ENCODE measurements around the gene PTCH2.

The PTCH2 gene

DNA sequence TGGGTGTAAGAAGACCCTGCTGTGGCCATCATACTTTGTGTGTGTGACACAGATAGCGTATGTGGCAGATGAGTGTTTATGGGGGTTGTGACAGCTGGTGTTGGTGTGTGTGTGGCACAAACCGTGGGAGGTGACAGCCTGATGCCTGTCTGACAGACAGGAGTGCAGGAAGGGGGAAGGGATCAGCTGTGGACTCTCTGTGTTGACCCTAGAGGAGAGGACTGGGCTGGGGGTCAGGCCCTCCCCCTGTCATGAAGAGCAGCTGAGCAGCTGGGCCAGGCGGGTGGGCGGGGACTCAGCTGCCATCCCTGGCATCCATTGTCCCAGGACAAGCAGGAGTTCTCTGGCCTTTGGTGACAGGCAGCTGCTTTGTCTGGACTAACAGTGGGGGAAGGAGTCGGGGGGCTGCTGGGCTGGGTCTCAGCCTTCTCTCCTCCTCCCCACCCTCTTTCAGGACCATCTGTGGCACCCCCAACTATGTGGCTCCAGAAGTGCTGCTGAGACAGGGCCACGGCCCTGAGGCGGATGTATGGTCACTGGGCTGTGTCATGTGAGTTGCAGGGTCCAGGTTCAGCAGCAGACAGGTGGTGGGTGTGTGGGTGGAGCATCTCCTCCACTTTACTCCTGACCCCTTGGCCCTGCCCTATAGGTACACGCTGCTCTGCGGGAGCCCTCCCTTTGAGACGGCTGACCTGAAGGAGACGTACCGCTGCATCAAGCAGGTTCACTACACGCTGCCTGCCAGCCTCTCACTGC is 40.6 kb downstream of the PTCH2 start (continued):
- TF ChIP-seq EGR2 (tag by site-specific recombination; IDR thresholded peaks at IDR 0.05; ENCODE audit: low read depth) (peak; percentile 69; the same call in 1 of the 2 replicates), ZNF777 (tag by site-specific recombination; IDR thresholded peaks at IDR 0.05; ENCODE audit: borderline replicate concordance) (no peak), MYNN (tag by site-specific recombination; IDR thresholded peaks at IDR 0.05; ENCODE audit: borderline replicate concordance) (no peak)
- TF ChIP-seq, protein P1, sequence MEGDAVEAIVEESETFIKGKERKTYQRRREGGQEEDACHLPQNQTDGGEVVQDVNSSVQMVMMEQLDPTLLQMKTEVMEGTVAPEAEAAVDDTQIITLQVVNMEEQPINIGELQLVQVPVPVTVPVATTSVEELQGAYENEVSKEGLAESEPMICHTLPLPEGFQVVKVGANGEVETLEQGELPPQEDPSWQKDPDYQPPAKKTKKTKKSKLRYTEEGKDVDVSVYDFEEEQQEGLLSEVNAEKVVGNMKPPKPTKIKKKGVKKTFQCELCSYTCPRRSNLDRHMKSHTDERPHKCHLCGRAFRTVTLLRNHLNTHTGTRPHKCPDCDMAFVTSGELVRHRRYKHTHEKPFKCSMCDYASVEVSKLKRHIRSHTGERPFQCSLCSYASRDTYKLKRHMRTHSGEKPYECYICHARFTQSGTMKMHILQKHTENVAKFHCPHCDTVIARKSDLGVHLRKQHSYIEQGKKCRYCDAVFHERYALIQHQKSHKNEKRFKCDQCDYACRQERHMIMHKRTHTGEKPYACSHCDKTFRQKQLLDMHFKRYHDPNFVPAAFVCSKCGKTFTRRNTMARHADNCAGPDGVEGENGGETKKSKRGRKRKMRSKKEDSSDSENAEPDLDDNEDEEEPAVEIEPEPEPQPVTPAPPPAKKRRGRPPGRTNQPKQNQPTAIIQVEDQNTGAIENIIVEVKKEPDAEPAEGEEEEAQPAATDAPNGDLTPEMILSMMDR (tag by site-specific recombination; IDR thresholded peaks at IDR 0.05): no peak
- TF ChIP-seq, protein P2, sequence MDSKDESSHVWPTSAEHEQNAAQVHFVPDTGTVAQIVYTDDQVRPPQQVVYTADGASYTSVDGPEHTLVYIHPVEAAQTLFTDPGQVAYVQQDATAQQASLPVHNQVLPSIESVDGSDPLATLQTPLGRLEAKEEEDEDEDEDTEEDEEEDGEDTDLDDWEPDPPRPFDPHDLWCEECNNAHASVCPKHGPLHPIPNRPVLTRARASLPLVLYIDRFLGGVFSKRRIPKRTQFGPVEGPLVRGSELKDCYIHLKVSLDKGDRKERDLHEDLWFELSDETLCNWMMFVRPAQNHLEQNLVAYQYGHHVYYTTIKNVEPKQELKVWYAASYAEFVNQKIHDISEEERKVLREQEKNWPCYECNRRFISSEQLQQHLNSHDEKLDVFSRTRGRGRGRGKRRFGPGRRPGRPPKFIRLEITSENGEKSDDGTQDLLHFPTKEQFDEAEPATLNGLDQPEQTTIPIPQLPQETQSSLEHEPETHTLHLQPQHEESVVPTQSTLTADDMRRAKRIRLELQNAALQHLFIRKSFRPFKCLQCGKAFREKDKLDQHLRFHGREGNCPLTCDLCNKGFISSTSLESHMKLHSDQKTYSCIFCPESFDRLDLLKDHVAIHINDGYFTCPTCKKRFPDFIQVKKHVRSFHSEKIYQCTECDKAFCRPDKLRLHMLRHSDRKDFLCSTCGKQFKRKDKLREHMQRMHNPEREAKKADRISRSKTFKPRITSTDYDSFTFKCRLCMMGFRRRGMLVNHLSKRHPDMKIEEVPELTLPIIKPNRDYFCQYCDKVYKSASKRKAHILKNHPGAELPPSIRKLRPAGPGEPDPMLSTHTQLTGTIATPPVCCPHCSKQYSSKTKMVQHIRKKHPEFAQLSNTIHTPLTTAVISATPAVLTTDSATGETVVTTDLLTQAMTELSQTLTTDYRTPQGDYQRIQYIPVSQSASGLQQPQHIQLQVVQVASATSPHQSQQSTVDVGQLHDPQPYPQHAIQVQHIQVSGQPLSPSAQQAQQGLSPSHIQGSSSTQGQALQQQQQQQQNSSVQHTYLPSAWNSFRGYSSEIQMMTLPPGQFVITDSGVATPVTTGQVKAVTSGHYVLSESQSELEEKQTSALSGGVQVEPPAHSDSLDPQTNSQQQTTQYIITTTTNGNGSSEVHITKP (tag by site-specific recombination; IDR thresholded peaks at IDR 0.05): no peak

DNA sequence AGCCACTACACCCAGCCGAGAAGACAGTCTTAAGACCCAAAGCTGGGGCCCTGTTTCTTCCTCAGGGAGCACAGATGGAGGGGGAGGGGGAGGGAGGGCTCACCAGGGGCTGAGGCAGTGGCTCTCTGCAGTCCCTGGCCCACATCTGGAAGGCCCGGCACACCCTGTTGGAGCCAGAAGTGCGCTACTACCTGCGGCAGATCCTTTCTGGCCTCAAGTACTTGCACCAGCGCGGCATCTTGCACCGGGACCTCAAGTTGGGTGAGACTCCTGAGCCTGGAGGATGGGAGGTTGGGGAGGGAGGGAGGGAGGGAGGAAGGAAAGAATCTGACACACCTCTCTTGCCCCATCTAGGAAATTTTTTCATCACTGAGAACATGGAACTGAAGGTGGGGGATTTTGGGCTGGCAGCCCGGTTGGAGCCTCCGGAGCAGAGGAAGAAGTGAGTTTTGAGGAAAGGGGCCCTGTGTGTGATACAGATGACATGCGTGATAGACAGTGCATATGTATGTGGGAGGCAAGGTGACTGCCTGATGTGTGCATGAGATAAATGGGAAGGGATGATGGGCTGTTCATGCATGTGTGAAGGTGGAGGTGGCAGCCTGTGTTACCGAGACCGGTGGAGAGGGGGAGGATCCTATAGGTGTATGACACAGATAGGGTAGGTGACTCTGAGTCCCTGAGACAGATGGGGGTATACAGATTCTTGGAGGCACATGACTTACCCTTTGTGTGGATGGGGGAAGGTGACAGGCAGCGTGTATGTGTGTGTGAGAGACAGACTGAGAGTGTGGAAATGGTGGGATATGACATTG is 41.4 kb downstream of the PTCH2 start:
- Histone ChIP-seq H3K27ac (ENCODE audit: extremely low read depth, low read depth, low read length) (no peak overlapping the region), H3K36me3 (ENCODE audit: control insufficient read depth in 2 of 2, insufficient read depth in 1 of 2, low read length in 2 of 2) (peaks cover 0 to 48% of the 10 kb centered on the region in 2 experiments; a peak in 1 of 3 replicates)
- POLR2A ChIA-PET: interaction anchor here (0.6 to 4.3 kb wide), 7 partner anchors 16 to 203 kb away, joined by 3 to 62 read pairs (median 5); partner anchors contain the start of gene RPS8

DNA sequence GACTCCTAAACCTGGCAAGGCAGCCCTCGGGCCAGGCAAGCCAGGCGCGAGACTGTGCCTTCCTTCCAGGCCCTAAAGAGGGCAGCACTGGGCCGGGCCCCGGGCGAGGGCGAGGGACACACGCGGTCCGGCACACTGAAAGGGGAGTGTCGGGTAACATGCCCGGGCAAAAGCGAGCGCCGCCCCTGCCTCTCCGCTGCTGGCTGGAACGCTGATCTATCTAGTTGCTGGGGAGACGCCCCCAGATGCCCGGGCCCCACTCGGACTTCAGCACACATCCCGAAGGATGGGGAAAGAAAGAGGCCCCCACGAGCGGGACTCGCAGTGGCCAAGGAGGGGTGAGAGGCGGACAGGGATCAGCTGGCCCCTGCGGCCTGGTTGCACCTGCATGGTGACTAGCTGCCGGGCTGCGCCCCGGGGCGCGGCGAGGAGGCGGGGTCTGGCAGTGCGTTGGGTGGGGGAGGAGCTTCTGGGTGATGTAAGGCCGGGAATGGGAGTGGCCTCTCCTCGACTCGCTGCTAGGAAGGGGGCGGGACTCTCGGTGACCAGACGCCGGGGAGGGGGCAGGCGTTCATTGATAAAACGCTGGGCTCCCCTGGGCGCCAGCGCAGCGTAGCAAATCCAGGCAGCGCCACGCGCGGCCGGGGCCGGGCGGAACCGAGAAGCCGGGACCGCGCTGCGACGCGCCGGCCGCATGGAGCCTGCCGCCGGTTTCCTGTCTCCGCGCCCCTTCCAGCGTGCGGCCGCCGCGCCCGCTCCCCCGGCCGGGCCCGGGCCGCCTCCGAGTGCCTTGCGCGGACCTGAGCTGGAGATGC is 43.1 kb downstream of the PTCH2 start, which contains the start of gene PLK3:
Gene PLK3, plus strand, starts transcription at position 608 of the 815 bp plus-strand sequence. Its CDS starts 87 bp downstream, at position 695.
- peak within 1 kb of the TSS; percentile 70 for H3K4me3 ChIP-seq (ENCODE audit: low read depth, low read length)
- peak within 1 kb of the TSS; percentile 80 for H3K27ac ChIP-seq (ENCODE audit: extremely low read depth, low read depth, low read length)
- H3K4me1 ChIP-seq (ENCODE audit: control insufficient read depth, insufficient read depth, low read length): no peaks in the 10 kb centered on the region
- no peaks in the 10 kb centered on the region for H3K9me3 ChIP-seq (ENCODE audit: control insufficient read depth, insufficient read depth, low read depth, low read length)
- H3K36me3 ChIP-seq (ENCODE audit: control insufficient read depth in 2 of 2, insufficient read depth in 1 of 2, low read length in 2 of 2): peaks cover 0 to 31% of the 10 kb centered on the region in 2 experiments; a peak in 1 of 3 replicates
- POLR2A ChIA-PET: interaction anchor here (0.5 to 4.3 kb wide), 23 partner anchors 9 to 1778 kb away, joined by 3 to 62 read pairs (median 5); partner anchors contain the start of genes BTBD19, EIF2B3, HECTD3 and PTCH2
- CTCF ChIA-PET: interaction anchor here (0.6 to 4.2 kb wide), 14 partner anchors 9 to 500 kb away, joined by 3 to 28 read pairs (median 3); partner anchors contain the start of gene BTBD19
- peak; percentile 43; the same call in 1 of the 2 replicates for TF ChIP-seq TRIM28 (IDR thresholded peaks at IDR 0.05; ENCODE audit: borderline replicate concordance, low read length)
- no peak for TF ChIP-seq ZNF707 (tag by site-specific recombination; IDR thresholded peaks at IDR 0.05)
- TF ChIP-seq, protein P3, sequence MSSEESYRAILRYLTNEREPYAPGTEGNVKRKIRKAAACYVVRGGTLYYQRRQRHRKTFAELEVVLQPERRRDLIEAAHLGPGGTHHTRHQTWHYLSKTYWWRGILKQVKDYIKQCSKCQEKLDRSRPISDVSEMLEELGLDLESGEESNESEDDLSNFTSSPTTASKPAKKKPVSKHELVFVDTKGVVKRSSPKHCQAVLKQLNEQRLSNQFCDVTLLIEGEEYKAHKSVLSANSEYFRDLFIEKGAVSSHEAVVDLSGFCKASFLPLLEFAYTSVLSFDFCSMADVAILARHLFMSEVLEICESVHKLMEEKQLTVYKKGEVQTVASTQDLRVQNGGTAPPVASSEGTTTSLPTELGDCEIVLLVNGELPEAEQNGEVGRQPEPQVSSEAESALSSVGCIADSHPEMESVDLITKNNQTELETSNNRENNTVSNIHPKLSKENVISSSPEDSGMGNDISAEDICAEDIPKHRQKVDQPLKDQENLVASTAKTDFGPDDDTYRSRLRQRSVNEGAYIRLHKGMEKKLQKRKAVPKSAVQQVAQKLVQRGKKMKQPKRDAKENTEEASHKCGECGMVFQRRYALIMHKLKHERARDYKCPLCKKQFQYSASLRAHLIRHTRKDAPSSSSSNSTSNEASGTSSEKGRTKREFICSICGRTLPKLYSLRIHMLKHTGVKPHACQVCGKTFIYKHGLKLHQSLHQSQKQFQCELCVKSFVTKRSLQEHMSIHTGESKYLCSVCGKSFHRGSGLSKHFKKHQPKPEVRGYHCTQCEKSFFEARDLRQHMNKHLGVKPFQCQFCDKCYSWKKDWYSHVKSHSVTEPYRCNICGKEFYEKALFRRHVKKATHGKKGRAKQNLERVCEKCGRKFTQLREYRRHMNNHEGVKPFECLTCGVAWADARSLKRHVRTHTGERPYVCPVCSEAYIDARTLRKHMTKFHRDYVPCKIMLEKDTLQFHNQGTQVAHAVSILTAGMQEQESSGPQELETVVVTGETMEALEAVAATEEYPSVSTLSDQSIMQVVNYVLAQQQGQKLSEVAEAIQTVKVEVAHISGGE (tag by site-specific recombination; conservative IDR thresholded peaks at IDR 0.05; ENCODE audit: low read depth): peak; percentile 65
- TF ChIP-seq KLF7 (tag by site-specific recombination; IDR thresholded peaks at IDR 0.05; ENCODE audit: borderline replicate concordance): peak; percentile 95
- no peak; the same call in 1 of the 2 replicates for TF ChIP-seq ZNF221 (tag by site-specific recombination; IDR thresholded peaks at IDR 0.05; ENCODE audit: borderline replicate concordance)
- no peak for TF ChIP-seq ZNF274 (IDR thresholded peaks at IDR 0.05; ENCODE audit: low read length)
- no peak for TF ChIP-seq ZNF274 (tag by site-specific recombination; IDR thresholded peaks at IDR 0.05; ENCODE audit: borderline replicate concordance)
- no peak for TF ChIP-seq ZNF571 (tag by site-specific recombination; IDR thresholded peaks at IDR 0.05)
- 0 out of 2 replicates have a peak, but pooled peaks have one; percentile 18 for TF ChIP-seq ZNF785 (tag by site-specific recombination; IDR thresholded peaks at IDR 0.05)
- TF ChIP-seq RBAK (tag by site-specific recombination; IDR thresholded peaks at IDR 0.05): no peak
- TF ChIP-seq GLIS2 (tag by site-specific recombination; IDR thresholded peaks at IDR 0.05): peak; percentile 98
- TF ChIP-seq ZNF2 (tag by site-specific recombination; IDR thresholded peaks at IDR 0.05): peak; percentile 94
- no peak for TF ChIP-seq ZNF114 (tag by site-specific recombination; IDR thresholded peaks at IDR 0.05)

More for the DNA sequence above, 41.4 kb downstream of the PTCH2 start:
- Histone ChIP-seq H3K9me3 (ENCODE audit: control insufficient read depth, insufficient read depth, low read depth, low read length) (no peaks in the 10 kb centered on the region), H3K4me1 (ENCODE audit: control insufficient read depth, insufficient read depth, low read length) (no peaks in the 10 kb centered on the region), H3K4me3 (ENCODE audit: low read depth, low read length) (no peak overlapping the region)
- CTCF ChIA-PET: interaction anchor here (2.0 to 4.2 kb wide), 2 partner anchors 17 to 34 kb away, joined by 6 to 28 read pairs; no protein-coding TSS in a partner anchor
- TF ChIP-seq ZNF366 (tag by site-specific recombination; conservative IDR thresholded peaks at IDR 0.05) (0 out of 2 replicates have a peak, but pooled peaks have one; percentile 24), ZBTB20 (tag by site-specific recombination; IDR thresholded peaks at IDR 0.05) (peak; percentile 68), ZNF266 (tag by site-specific recombination; IDR thresholded peaks at IDR 0.05; ENCODE audit: low read depth) (no peak), RBAK (tag by site-specific recombination; IDR thresholded peaks at IDR 0.05) (no peak), ZNF501 (tag by site-specific recombination; IDR thresholded peaks at IDR 0.05) (no peak)

Measured in HEK293 (cell line).